Ascending aorta (tissue), 2 donors: ENCODE data around the gene ZFP36. TPM values are rescaled to one million over a fixed set of nuclear protein-coding genes. Genes with fewer than 3 reads are reported as not detected.

Experiments used
- DNase-seq, 2 donors: peaks; one replicate each; pipeline ENCODE4 v3.0.0-alpha.2; 2019; ENCODE audit warnings: low spot score in 2 of 2
- H3K27ac ChIP-seq, 2 donors: fragments of 200-600 bp; sonication (generic); one replicate each; pipeline ENCODE4 v1.5.1; 2016 to 2017; ENCODE audit warnings: mild to moderate bottlenecking in 1 of 2
- H3K27me3 ChIP-seq: fragments of 200-600 bp; sonication (generic); one replicate; pipeline ENCODE4 v1.5.1; 2017
- H3K36me3 ChIP-seq, 2 donors: fragments of 200-600 bp; sonication (generic); one replicate each; pipeline ENCODE4 v1.5.1; 2016
- H3K4me1 ChIP-seq, 2 donors: fragments of 200-600 bp; sonication (generic); one replicate each; pipeline ENCODE4 v1.5.1; 2016 to 2017; ENCODE audit warnings: mild to moderate bottlenecking in 1 of 2
- H3K4me3 ChIP-seq, 2 donors: fragments of 200-600 bp; sonication (generic); one replicate each; pipeline ENCODE4 v1.5.1; 2016 to 2017; ENCODE audit warnings: mild to moderate bottlenecking in 1 of 2
- H3K9me3 ChIP-seq, 2 donors: fragments of 200-600 bp; sonication (generic); one replicate each; pipeline ENCODE4 v1.5.1; 2016
- intact Hi-C: fragments of 100-400 bp; cut with DNase I; formaldehyde crosslinking; loops from one replicate; pipeline ENCODE4 v1.15.1; 2023
- total RNA-seq: library from RNA; depleted of rRNA; stranded (reverse); fragments of >200 nt; gene quantifications from one replicate; pipeline ENCODE4 v1.1.0, GENCODE V29; 2016
- TF ChIP-seq, protein P1 (sequence below), 3 experiments: fragments of 200-600 bp in 2 of 3; fragments of 450-650 bp in 1 of 3; sonication (generic) in 2 of 3; IDR thresholded peaks; one replicate each; pipeline ENCODE4 v1.5.1; 2016 to 2019; ENCODE audit warnings: antibody characterized with exemption in 3 of 3, mild to moderate bottlenecking in 1 of 3, moderate library complexity in 1 of 3

ZFP36 gene
- total RNA-seq, 1 donor from 2014 or later, result 1,166 TPM

GRCh38 chr19:39388657-39389056 is 18.0 kb upstream of the ZFP36 start:
- peak overlapping the region in 1 of 2 donors; percentile 100 for H3K27ac ChIP-seq

GRCh38 chr19:39389631-39390414 is 16.8 kb upstream of the ZFP36 start:
- no peak for DNase-seq
- H3K9me3 ChIP-seq, result no peaks in the 10 kb centered on the region
- H3K36me3 ChIP-seq, result peaks cover 55 to 58% of the 10 kb centered on the region in 2 donors
- H3K4me1 ChIP-seq, result peaks cover 8 to 21% of the 10 kb centered on the region in 2 donors
- intact Hi-C loops, result loop anchor here (2.0 kb wide), 4 partner anchors 23 to 143 kb away; partner anchors contain the start of genes EID2B, PLEKHG2, SAMD4B and TIMM50
- H3K27ac ChIP-seq, result peak overlapping the region; percentile 98 to 100
- H3K27me3 ChIP-seq, result no peaks in the 10 kb centered on the region
- TF ChIP-seq, protein P1, sequence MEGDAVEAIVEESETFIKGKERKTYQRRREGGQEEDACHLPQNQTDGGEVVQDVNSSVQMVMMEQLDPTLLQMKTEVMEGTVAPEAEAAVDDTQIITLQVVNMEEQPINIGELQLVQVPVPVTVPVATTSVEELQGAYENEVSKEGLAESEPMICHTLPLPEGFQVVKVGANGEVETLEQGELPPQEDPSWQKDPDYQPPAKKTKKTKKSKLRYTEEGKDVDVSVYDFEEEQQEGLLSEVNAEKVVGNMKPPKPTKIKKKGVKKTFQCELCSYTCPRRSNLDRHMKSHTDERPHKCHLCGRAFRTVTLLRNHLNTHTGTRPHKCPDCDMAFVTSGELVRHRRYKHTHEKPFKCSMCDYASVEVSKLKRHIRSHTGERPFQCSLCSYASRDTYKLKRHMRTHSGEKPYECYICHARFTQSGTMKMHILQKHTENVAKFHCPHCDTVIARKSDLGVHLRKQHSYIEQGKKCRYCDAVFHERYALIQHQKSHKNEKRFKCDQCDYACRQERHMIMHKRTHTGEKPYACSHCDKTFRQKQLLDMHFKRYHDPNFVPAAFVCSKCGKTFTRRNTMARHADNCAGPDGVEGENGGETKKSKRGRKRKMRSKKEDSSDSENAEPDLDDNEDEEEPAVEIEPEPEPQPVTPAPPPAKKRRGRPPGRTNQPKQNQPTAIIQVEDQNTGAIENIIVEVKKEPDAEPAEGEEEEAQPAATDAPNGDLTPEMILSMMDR (IDR thresholded peaks at IDR 0.05), result no peak
- H3K4me3 ChIP-seq, result peak overlapping the region; percentile 78 to 93

More at GRCh38 chr19:39388657-39389056, 18.0 kb upstream of the ZFP36 start:
- intact Hi-C loops, result no loop called here
- H3K36me3 ChIP-seq, result peaks cover 49 to 63% of the 10 kb centered on the region in 2 donors
- H3K27me3 ChIP-seq, result no peaks in the 10 kb centered on the region
- peaks cover 8 to 21% of the 10 kb centered on the region in 2 donors for H3K4me1 ChIP-seq
- no peaks in the 10 kb centered on the region for H3K9me3 ChIP-seq
- no peak for DNase-seq
- no peak overlapping the region for H3K4me3 ChIP-seq
- TF ChIP-seq, protein P1 (IDR thresholded peaks at IDR 0.05), result no peak

GRCh38 chr19:39390451-39390750 is 16.2 kb upstream of the ZFP36 start:
- Histone ChIP-seq H3K9me3 (no peaks in the 10 kb centered on the region), H3K4me1 (peaks cover 8 to 21% of the 10 kb centered on the region in 2 donors), H3K27ac (peak overlapping the region; percentile 98 to 100), H3K36me3 (peaks cover 56 to 59% of the 10 kb centered on the region in 2 donors), H3K27me3 (no peaks in the 10 kb centered on the region), H3K4me3 (peak overlapping the region; percentile 78 to 93)
- intact Hi-C loops, result loop anchor here (2.0 kb wide), 4 partner anchors 22 to 142 kb away; partner anchors contain the start of genes EID2B, PLEKHG2, SAMD4B and TIMM50
- TF ChIP-seq, protein P1 (IDR thresholded peaks at IDR 0.05), result no peak
- DNase-seq, result no peak

DNA sequence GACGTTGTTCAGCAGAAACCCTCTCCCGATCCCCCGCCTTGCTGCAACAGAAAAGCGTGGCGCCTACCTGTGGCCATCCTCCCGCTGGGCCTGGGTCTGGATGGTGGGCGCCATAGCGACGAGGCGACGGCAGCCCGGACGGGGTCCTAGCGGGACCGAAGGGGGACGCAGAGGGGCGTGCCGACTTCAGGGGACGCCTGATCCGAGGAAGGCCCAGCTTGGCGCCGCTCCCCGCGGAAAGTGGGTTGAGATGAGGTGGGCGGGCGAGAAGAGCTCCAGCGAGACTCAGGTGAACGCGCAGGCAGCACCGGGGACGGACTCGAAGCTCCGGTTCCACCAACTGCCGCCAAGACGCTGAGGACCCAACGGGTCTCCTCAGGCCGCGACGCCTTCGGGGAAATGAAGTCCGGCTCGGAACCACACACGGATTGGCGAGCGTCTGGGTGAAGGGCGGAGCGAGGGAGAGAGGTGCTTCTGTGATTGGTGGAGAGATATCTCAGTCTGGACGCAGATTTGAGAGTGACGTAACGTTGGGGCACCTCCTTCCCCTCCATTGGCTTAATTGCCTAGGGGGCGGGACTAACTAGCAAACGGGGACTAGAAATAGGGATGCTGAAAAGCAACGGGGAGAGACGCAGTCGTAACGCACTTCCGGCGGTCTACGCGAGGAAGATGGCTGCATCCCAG is 15.8 kb upstream of the ZFP36 start, which contains the start of the genes MED29 and PAF1:
TSS of gene MED29 (plus strand) at position 628 of the 687 bp plus-strand sequence. CDS start at position 673, 45 bp downstream.
TSS of gene PAF1 (minus strand) at position 356 of the 687 bp plus-strand sequence. CDS start at position 114, 242 bp downstream.
- Histone ChIP-seq H3K27ac (peak within 1 kb of the TSS; percentile 98 to 100), H3K27me3 (no peaks in the 10 kb centered on the region), H3K9me3 (no peaks in the 10 kb centered on the region), H3K4me3 (peak within 1 kb of the TSS; percentile 78 to 93), H3K36me3 (peaks cover 54 to 57% of the 10 kb centered on the region in 2 donors), H3K4me1 (peaks cover 8 to 21% of the 10 kb centered on the region in 2 donors)
- DNase-seq, result peak; percentile 94 to 99
- intact Hi-C loops, result loop anchor here (1.0 to 2.0 kb wide), 6 partner anchors 19 to 142 kb away; partner anchors contain the start of genes EID2B, PLEKHG2, SAMD4B and TIMM50
- TF ChIP-seq, protein P1 (IDR thresholded peaks at IDR 0.05), result peak in 1 of 3 experiments; percentile 8
